Stimulated activated naive CD8-positive, alpha-beta T cell treated with anti-CD3 and anti-CD28 coated beads, Interleukin-15, amount 100 ng/mL, for 72 hours (primary cell): ENCODE data around the gene F13B.
"Not testable (repeated sequence)": the region's sequence is repeated elsewhere in the genome, so short reads cannot be mapped to it uniquely, and the experiment has no call there.

Experiments used
- ATAC-seq: fragments of 150-1000 bp; cut with Tn5 transposase; 2 replicates; pipeline ENCODE4 v1.10.0; 2021; ENCODE audit warnings: mild to moderate bottlenecking, moderate library complexity
- DNase-seq, 2 donors: peaks; one replicate each; pipeline ENCODE4 v3.0.0; 2021 to 2022
- H3K27ac Mint-ChIP-seq, 2 donors: one replicate each; pipeline ENCODE4 v1.8.0; 2022; ENCODE audit warnings: mild to moderate bottlenecking in 2 of 2, mixed read lengths in 2 of 2, moderate library complexity in 2 of 2
- H3K27me3 Mint-ChIP-seq: one replicate; pipeline ENCODE4 v1.8.0; 2022; ENCODE audit warnings: mixed read lengths
- H3K4me1 Mint-ChIP-seq: one replicate; pipeline ENCODE4 v1.8.0; 2022; ENCODE audit warnings: mild to moderate bottlenecking, mixed read lengths
- H3K4me3 Mint-ChIP-seq, 2 donors: one replicate each; pipeline ENCODE4 v1.8.0; 2022; ENCODE audit warnings: mild to moderate bottlenecking in 2 of 2, mixed read lengths in 2 of 2, moderate library complexity in 1 of 2
- H3K9me3 Mint-ChIP-seq, 2 donors: one replicate each; pipeline ENCODE4 v1.8.0; 2022; ENCODE audit warnings: mixed read lengths in 2 of 2

The F13B gene

GRCh38 chr1:197016751-197017150 is 50.3 kb downstream of the F13B start:
- Mint-ChIP-seq H3K9me3 (peaks cover 0 to 3% of the 10 kb centered on the region in 2 donors), H3K4me1 (no peaks in the 10 kb centered on the region), H3K27me3 (peaks cover 5% of the 10 kb centered on the region), H3K4me3 (no peak overlapping the region), H3K27ac (no peak overlapping the region)
- no peak for DNase-seq
- no peak for ATAC-seq

DNA sequence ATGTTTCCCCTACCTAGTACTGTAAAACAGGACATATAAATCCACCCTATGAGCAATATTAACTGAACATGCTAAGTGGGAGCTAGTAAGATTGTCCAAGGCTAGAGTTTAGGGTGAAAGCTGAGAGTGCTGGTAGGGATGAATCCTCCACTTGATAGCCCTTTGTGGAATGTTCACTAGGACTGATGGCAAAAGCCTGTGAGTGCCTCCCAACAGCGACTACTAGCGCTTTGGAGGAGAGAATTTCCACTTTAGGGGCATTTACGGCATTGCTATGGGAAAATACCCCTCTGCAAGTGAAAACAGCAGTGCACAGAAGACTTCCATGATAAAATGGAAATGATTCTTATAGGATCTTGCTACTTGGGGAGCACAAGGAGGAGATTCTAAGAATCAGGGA is 53.8 kb downstream of the F13B start:
- Mint-ChIP-seq H3K4me3 (no peak overlapping the region), H3K4me1 (no peaks in the 10 kb centered on the region), H3K27ac (no peak overlapping the region), H3K27me3 (no peaks in the 10 kb centered on the region), H3K9me3 (peaks cover 5 to 16% of the 10 kb centered on the region in 2 donors)
- DNase-seq = no peak
- no peak for ATAC-seq

GRCh38 chr1:197011614-197012013 is 55.4 kb downstream of the F13B start:
- Mint-ChIP-seq H3K27ac (no peak overlapping the region), H3K9me3 (peaks cover 5 to 16% of the 10 kb centered on the region in 2 donors), H3K27me3 (no peaks in the 10 kb centered on the region), H3K4me3 (no peak overlapping the region), H3K4me1 (no peaks in the 10 kb centered on the region)
- DNase-seq (no peak), ATAC-seq (no peak)

GRCh38 chr1:197008861-197009260 is 58.2 kb downstream of the F13B start:
- DNase-seq (no peak), ATAC-seq (no peak)
- Mint-ChIP-seq H3K9me3 (peaks cover 5 to 16% of the 10 kb centered on the region in 2 donors), H3K4me3 (no peak overlapping the region), H3K4me1 (no peaks in the 10 kb centered on the region), H3K27ac (no peak overlapping the region), H3K27me3 (no peaks in the 10 kb centered on the region)

DNA sequence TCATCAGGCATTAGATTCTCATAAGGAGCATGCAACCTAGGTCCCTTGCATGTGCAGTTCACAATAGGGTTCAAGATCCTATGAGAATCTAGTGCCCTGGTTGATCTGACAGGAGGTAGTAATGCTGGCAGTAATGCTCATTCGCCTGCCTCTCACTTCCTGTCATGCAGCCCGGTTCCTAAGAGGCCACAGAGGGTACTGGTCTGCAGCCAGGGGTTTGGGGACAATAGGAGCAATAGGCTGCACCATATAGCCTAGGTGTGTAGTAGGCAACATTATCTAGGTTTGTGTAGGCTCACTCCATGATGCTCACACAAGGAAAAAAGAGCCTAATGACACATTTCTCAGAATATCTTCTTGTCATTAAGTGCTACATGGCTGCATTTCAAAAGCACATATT is 63.9 kb downstream of the F13B start:
- no peaks in the 10 kb centered on the region for H3K4me1 Mint-ChIP-seq
- H3K9me3 Mint-ChIP-seq = no peaks in the 10 kb centered on the region
- H3K4me3 Mint-ChIP-seq = no peak overlapping the region
- no peak for DNase-seq
- ATAC-seq = peak; percentile 28
- no peak overlapping the region for H3K27ac Mint-ChIP-seq
- no peaks in the 10 kb centered on the region for H3K27me3 Mint-ChIP-seq

- Mint-ChIP-seq H3K9me3 (no peaks in the 10 kb centered on the region), H3K4me3 (no peak overlapping the region), H3K27ac (no peak overlapping the region), H3K4me1 (no peaks in the 10 kb centered on the region), H3K27me3 (no peaks in the 10 kb centered on the region)
- DNase-seq = no peak
- ATAC-seq = no peak
Measured at GRCh38 chr1:197001828-197002227, 65.2 kb downstream of the F13B start.

DNA sequence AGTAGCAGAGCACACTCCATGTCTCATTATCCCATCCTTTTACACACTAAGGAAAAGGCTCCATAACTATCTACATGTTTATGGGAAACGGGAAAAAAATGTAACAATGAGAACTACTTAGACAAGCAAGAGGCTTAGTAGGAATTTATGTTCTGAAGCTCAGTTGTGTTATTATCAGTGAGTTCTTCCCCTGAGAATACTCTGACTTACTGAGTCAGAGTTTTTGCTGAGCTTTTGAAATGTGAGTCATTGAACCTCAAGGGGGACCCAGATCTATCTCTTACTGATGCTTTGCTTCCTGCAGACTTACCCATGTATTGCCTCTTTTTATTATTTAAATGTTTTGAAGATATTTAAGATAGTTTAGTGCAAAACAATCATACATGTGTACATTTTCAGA is 69.6 kb downstream of the F13B start:
- no peak for ATAC-seq
- Mint-ChIP-seq H3K27ac (no peak overlapping the region), H3K27me3 (no peaks in the 10 kb centered on the region), H3K9me3 (no peaks in the 10 kb centered on the region), H3K4me3 (no peak overlapping the region), H3K4me1 (no peaks in the 10 kb centered on the region)
- DNase-seq = no peak

GRCh38 chr1:196993916-196994315 is 73.1 kb downstream of the F13B start:
- Mint-ChIP-seq H3K27me3 (no peaks in the 10 kb centered on the region), H3K4me3 (no peak overlapping the region), H3K27ac (no peak overlapping the region), H3K9me3 (peaks cover 0 to 13% of the 10 kb centered on the region in 2 donors), H3K4me1 (no peaks in the 10 kb centered on the region)
- DNase-seq = no peak
- no peak for ATAC-seq

DNA sequence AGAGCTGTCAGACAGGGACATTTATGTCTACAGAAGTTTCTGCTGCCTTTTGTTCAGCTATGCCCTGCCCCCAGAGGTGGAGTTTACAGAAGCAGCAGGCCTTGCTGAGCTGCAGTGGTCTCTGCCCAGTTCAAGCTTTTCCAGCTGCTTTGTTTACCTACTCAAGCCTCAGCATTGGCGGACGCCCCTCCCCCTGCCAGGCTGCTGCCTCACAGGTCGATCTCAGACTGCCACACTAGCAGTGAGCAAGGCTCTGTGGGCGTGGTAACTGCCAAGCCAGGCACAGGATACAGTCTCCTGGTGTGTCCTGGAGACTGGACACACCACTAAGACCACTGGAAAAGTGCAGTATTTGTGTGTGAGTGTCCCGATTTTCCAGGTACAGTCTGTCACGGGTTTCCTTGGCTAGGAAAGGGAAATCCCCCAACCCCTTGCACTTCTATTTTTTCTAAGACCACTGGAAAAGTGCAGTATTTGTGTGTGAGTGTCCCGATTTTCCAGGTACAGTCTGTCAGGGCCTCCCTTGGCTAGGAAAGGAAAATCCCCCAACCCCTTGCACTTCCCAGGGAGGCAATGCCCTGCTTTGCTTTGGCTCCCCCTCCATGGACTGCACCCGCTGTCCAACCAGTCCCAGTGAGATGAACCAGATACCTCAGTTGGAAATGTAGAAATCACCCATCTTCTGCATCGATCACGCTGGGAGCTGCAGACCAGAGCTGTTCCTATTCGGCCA is 75.0 kb downstream of the F13B start:
- H3K27ac Mint-ChIP-seq, ATAC-seq, H3K4me3 Mint-ChIP-seq, H3K27me3 Mint-ChIP-seq, DNase-seq, H3K4me1 Mint-ChIP-seq: not testable (repeated sequence)
- H3K9me3 Mint-ChIP-seq = peaks cover 0 to 22% of the 10 kb centered on the region in 2 donors
